MM.1S (cell line): Measurements from ENCODE around the gene ERCC5.

Experiments
- EZH2 ChIP-seq: fragments of 300-600 bp; sonication (generic); optimal IDR thresholded peaks from 2 replicates; pipeline ENCODE3; 2017; ENCODE audit warnings: low read depth, mild to moderate bottlenecking, antibody characterized with exemption, low read length, mixed read lengths
- EZH2phosphoT487 ChIP-seq: fragments of 300-600 bp; sonication (generic); IDR thresholded peaks from 2 replicates; pipeline ENCODE4 v1.6.1; 2018; ENCODE audit warnings: antibody characterized with exemption, low read length
- TF ChIP-seq, protein P1 (sequence below): fragments of 300-600 bp; sonication (generic); IDR thresholded peaks from 2 replicates; pipeline ENCODE4 v1.5.1; 2016; ENCODE audit warnings: antibody characterized with exemption, low read length, mixed read lengths

GRCh38 chr13:102897371-102898138 lies 51.7 kb downstream of the ERCC5 start:
- TF ChIP-seq, protein P1, sequence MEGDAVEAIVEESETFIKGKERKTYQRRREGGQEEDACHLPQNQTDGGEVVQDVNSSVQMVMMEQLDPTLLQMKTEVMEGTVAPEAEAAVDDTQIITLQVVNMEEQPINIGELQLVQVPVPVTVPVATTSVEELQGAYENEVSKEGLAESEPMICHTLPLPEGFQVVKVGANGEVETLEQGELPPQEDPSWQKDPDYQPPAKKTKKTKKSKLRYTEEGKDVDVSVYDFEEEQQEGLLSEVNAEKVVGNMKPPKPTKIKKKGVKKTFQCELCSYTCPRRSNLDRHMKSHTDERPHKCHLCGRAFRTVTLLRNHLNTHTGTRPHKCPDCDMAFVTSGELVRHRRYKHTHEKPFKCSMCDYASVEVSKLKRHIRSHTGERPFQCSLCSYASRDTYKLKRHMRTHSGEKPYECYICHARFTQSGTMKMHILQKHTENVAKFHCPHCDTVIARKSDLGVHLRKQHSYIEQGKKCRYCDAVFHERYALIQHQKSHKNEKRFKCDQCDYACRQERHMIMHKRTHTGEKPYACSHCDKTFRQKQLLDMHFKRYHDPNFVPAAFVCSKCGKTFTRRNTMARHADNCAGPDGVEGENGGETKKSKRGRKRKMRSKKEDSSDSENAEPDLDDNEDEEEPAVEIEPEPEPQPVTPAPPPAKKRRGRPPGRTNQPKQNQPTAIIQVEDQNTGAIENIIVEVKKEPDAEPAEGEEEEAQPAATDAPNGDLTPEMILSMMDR = no peak
- TF ChIP-seq EZH2phosphoT487 (no peak), EZH2 (no peak)
